MM.1S (cell line): Measurements from ENCODE around the gene LRP6.

ENCODE experiments used
- EZH2 ChIP-seq: fragments of 300-600 bp; sonication (generic); optimal IDR thresholded peaks from 2 replicates; pipeline ENCODE3; 2017; ENCODE audit warnings: low read depth, mild to moderate bottlenecking, antibody characterized with exemption, low read length, mixed read lengths
- TF ChIP-seq, protein P1 (sequence below): fragments of 300-600 bp; sonication (generic); IDR thresholded peaks from 2 replicates; pipeline ENCODE4 v1.5.1; 2016; ENCODE audit warnings: antibody characterized with exemption, low read length, mixed read lengths

DNA sequence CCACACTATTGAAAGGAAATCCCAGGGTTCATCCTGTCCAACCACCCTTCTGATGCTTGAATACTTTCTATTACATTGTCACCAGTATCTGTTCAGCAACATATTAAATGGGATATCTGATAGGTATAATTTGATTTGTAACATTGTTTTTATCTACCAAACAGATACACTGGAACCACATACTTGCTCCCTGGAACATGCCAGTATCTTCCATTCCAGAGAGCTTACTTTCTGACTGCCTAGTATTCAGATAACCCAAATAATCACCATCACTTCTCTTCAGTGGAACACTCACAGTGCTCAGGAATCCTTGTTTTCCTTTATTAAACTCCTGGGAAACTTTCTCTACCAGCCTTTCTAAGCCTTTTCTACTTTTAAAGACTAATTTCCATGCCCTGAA, 19.3 kb downstream of the LRP6 start:
- TF ChIP-seq, protein P1, sequence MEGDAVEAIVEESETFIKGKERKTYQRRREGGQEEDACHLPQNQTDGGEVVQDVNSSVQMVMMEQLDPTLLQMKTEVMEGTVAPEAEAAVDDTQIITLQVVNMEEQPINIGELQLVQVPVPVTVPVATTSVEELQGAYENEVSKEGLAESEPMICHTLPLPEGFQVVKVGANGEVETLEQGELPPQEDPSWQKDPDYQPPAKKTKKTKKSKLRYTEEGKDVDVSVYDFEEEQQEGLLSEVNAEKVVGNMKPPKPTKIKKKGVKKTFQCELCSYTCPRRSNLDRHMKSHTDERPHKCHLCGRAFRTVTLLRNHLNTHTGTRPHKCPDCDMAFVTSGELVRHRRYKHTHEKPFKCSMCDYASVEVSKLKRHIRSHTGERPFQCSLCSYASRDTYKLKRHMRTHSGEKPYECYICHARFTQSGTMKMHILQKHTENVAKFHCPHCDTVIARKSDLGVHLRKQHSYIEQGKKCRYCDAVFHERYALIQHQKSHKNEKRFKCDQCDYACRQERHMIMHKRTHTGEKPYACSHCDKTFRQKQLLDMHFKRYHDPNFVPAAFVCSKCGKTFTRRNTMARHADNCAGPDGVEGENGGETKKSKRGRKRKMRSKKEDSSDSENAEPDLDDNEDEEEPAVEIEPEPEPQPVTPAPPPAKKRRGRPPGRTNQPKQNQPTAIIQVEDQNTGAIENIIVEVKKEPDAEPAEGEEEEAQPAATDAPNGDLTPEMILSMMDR: no peak
- no peak for TF ChIP-seq EZH2
